ENCODE data around the gene LRP10.

- TF ChIP-seq CTCF (IDR thresholded peaks at IDR 0.05) (no peak), POLR2AphosphoS5 (IDR thresholded peaks at IDR 0.05; ENCODE audit: low read depth, low read length) (no peak), REST (IDR thresholded peaks at IDR 0.05; ENCODE audit: insufficient read depth in 1 of 2, low read depth in 2 of 2, low read length in 1 of 2) (no peak), SIN3A (IDR thresholded peaks at IDR 0.05; ENCODE audit: borderline replicate concordance, insufficient read depth, low read depth, low read length) (no peak), TCF7L2 (IDR thresholded peaks at IDR 0.05; ENCODE audit: low read depth, low read length) (no peak)
Observed at GRCh38 chr14:22888662-22889061, 17.1 kb downstream of the LRP10 start.

All from Panc1 (cell line).